Smooth muscle cell (in vitro differentiated cells): ENCODE data around the gene PARP3. TPM values are rescaled to one million over a fixed set of nuclear protein-coding genes. Genes with fewer than 3 reads are reported as not detected.

Source experiments
- DNase-seq: peaks from one replicate; lab custom pipeline; 2025; ENCODE audit not compliant: unreplicated experiment; lab: John Stamatoyannopoulos, UW
- H2AFZ ChIP-seq: fragments of 200-600 bp; sonication (generic); 2 replicates; pipeline ENCODE4 v1.6.0; 2016; ENCODE audit warnings: antibody characterized with exemption, low read depth, mild to moderate bottlenecking
- H3F3A ChIP-seq: fragments of 200-600 bp; sonication (generic); 2 replicates; pipeline ENCODE4 v1.6.0; 2017; ENCODE audit warnings: antibody characterized with exemption, low read depth
- H3K27ac ChIP-seq: fragments of 200-600 bp; sonication (generic); 2 replicates; pipeline ENCODE4 v1.5.1; 2016; ENCODE audit warnings: low read depth, mild to moderate bottlenecking
- H3K27me3 ChIP-seq: fragments of 200-600 bp; sonication (generic); 2 replicates; pipeline ENCODE4 v1.6.1; 2016; ENCODE audit warnings: low read depth, mild to moderate bottlenecking
- H3K36me3 ChIP-seq: fragments of 200-600 bp; sonication (generic); 2 replicates; pipeline ENCODE4 v1.5.1; 2016; ENCODE audit warnings: low read depth
- H3K4me1 ChIP-seq: fragments of 200-600 bp; sonication (generic); 2 replicates; pipeline ENCODE4 v1.5.1; 2016; ENCODE audit warnings: low read depth
- H3K4me2 ChIP-seq: fragments of 200-600 bp; sonication (generic); 2 replicates; pipeline ENCODE4 v1.6.0; 2016; ENCODE audit warnings: mild to moderate bottlenecking
- H3K4me3 ChIP-seq: fragments of 200-600 bp; sonication (generic); 2 replicates; pipeline ENCODE4 v1.5.1; 2016; ENCODE audit warnings: mild to moderate bottlenecking
- H3K79me2 ChIP-seq: fragments of 200-600 bp; sonication (generic); 2 replicates; pipeline ENCODE4 v1.6.0; 2016; ENCODE audit warnings: low read depth, mild to moderate bottlenecking
- H3K9ac ChIP-seq: fragments of 200-600 bp; sonication (generic); 2 replicates; pipeline ENCODE4 v1.6.0; 2016; ENCODE audit warnings: low read depth
- H3K9me3 ChIP-seq: fragments of 200-600 bp; sonication (generic); replicated peaks from 2 replicates; pipeline ENCODE4 v1.5.1; 2016; ENCODE audit warnings: low read depth
- H4K20me1 ChIP-seq: fragments of 200-600 bp; sonication (generic); 2 replicates; pipeline ENCODE4 v1.6.0; 2016; ENCODE audit warnings: low read depth
- WGBS: methylation state at CpG from one replicate; pipeline ENCODE4 v1.1.7; 2016; ENCODE audit warnings: low lambda C conversion rate; 5-methylcytosine and 5-hydroxymethylcytosine counted together
- polyA plus RNA-seq: library from polyadenylated mRNA; unstranded; fragments of >200 nt; fragmentation: Nextera tagmentation; extraction: Ambion mirVana; gene quantifications from 2 replicates; pipeline ENCODE4 v1.2.1, GENCODE V29; 2016
- total RNA-seq: library from RNA; depleted of rRNA; stranded (reverse); fragments of >200 nt; gene quantifications from 2 replicates; pipeline ENCODE4 v1.2.3, GENCODE V29; 2014
- TF ChIP-seq, protein P1 (sequence below): fragments of 200-600 bp; sonication (generic); IDR thresholded peaks from 2 replicates; pipeline ENCODE4 v1.5.1; 2017; ENCODE audit warnings: borderline replicate concordance, mild to moderate bottlenecking, antibody characterized with exemption; ENCODE audit not compliant: insufficient read depth, poor library complexity, severe bottlenecking

The PARP3 gene
- total and polyA plus RNA-seq, 2 experiments from 2014 or later, result 7.2 to 10.5 TPM

DNA sequence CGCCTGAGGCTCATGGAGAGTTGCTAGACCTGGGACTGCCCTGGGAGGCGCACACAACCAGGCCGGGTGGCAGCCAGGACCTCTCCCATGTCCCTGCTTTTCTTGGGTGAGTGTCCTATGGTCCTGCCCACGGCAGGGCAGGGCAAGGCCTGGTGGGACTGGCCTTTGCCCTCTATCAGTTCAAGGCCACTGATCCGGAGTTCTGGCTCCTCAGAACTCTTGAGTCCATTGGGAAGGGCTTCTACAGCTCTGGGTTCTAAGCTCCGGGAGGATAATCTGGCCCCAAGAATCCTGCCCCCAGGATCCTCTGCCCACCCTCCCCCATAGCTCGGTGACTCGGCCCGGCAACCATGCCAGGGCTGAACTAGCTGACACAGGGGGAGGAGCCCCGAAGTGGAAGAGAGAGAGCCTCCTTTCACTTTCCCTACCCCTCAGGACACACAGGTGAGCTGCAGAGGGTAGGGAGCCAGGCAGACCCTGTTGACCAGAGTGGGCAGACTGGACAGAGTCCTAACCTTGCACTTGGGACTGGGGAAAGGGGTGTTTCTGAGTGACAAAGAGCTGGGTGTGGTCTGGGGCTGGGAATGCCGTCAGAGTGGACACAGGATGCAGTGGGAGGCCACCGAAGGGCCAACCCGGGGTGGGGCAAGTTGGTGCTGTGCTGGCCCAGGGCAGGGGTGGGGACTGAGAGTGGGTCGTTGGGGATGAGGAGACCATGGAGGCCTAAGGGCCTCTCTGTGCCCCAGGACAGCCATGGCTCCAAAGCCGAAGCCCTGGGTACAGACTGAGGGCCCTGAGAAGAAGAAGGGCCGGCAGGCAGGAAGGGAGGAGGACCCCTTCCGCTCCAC, 664 bp downstream of the PARP3 start:
- Histone ChIP-seq H3K27me3 (no peaks in the 10 kb centered on the region), H3K36me3 (no peaks in the 10 kb centered on the region), H3K4me1 (no peaks in the 10 kb centered on the region), H3K4me3 (peak overlapping the region; percentile 43), H3K9ac (peak overlapping the region; percentile 57), H3K79me2 (peaks cover 24% of the 10 kb centered on the region), H3K27ac (peak overlapping the region; percentile 56), H3K4me2 (peak overlapping the region; percentile 82), H4K20me1 (no peaks in the 10 kb centered on the region), H3F3A (no peaks in the 10 kb centered on the region), H3K9me3 (no peaks in the 10 kb centered on the region), H2AFZ (peak overlapping the region; percentile 71)
- 70% methylated on average over 17 of the region's 17 CpGs for WGBS
- TF ChIP-seq, protein P1, sequence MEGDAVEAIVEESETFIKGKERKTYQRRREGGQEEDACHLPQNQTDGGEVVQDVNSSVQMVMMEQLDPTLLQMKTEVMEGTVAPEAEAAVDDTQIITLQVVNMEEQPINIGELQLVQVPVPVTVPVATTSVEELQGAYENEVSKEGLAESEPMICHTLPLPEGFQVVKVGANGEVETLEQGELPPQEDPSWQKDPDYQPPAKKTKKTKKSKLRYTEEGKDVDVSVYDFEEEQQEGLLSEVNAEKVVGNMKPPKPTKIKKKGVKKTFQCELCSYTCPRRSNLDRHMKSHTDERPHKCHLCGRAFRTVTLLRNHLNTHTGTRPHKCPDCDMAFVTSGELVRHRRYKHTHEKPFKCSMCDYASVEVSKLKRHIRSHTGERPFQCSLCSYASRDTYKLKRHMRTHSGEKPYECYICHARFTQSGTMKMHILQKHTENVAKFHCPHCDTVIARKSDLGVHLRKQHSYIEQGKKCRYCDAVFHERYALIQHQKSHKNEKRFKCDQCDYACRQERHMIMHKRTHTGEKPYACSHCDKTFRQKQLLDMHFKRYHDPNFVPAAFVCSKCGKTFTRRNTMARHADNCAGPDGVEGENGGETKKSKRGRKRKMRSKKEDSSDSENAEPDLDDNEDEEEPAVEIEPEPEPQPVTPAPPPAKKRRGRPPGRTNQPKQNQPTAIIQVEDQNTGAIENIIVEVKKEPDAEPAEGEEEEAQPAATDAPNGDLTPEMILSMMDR, result no peak
- DNase-seq, result no peak

DNA sequence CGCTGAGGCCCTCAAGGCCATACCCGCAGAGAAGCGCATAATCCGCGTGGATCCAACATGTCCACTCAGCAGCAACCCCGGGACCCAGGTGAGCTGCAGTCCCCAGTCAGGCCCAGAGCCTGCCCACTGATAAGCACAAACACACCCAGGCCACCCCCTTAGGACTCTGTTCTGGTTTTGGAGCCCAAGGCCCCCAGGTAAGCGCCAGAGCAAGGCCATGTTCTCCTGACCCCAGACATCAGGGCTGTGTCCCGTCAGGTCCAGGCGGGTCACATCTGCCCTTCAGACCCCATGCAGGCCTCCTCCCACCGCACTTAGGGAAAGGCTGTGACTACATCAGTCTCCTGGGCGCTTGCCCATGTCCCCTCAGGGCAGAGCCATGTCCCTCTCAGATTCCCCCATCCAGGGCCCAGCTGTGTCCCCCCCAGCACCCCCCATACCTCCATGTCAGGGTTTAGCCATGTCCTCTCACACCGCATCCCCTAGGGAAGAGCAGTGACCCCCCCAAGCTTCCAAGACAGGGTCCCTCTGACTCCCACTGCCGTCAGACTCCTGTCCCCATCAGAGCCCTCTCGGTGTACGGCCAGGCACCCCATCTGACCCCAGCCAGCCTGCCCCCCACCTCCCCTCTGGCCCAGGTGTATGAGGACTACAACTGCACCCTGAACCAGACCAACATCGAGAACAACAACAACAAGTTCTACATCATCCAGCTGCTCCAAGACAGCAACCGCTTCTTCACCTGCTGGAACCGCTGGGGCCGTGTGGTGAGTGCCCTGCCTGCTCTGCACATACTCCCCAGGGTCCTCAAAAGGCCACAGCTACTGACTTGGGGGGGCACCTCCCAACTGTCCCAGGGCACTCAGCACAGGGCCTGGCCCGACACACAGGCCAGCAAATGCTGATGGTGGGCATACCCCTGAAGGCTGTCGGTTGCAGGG, 1.6 kb downstream of the PARP3 start:
- Histone ChIP-seq H2AFZ (no peak overlapping the region), H3K4me2 (no peak overlapping the region), H3K27me3 (no peaks in the 10 kb centered on the region), H3K79me2 (peaks cover 24% of the 10 kb centered on the region), H3K9ac (no peak overlapping the region), H3K9me3 (no peaks in the 10 kb centered on the region), H3K36me3 (no peaks in the 10 kb centered on the region), H3K27ac (no peak overlapping the region), H4K20me1 (no peaks in the 10 kb centered on the region), H3F3A (no peaks in the 10 kb centered on the region), H3K4me3 (no peak overlapping the region), H3K4me1 (no peaks in the 10 kb centered on the region)
- no peak for DNase-seq
- TF ChIP-seq, protein P1, result no peak
- 97% methylated on average over 19 of the region's 21 CpGs for WGBS

DNA sequence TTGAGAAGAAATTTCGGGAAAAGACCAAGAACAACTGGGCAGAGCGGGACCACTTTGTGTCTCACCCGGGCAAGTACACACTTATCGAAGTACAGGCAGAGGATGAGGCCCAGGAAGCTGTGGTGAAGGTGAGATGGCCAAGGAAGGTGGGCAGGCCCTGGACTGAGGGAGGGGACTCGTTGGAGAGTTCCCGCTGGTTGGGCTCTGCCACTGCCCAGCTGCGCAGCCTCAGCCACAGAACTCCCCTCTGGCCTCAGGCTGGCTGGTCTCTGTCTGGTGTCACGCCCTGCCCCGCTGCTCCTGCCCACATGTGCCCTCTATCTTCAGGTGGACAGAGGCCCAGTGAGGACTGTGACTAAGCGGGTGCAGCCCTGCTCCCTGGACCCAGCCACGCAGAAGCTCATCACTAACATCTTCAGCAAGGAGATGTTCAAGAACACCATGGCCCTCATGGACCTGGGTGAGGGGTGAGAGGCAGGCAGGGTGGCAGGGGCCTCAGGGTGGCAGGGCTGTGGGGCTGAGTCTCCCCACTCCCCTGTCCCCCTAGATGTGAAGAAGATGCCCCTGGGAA, 2.4 kb downstream of the PARP3 start:
- Histone ChIP-seq H3K4me1 (no peaks in the 10 kb centered on the region), H3K9ac (no peak overlapping the region), H3K27ac (no peak overlapping the region), H3F3A (no peaks in the 10 kb centered on the region), H3K27me3 (no peaks in the 10 kb centered on the region), H3K36me3 (no peaks in the 10 kb centered on the region), H3K9me3 (no peaks in the 10 kb centered on the region), H3K4me3 (no peak overlapping the region), H3K79me2 (peaks cover 19% of the 10 kb centered on the region), H2AFZ (no peak overlapping the region), H3K4me2 (no peak overlapping the region), H4K20me1 (no peaks in the 10 kb centered on the region)
- 94% methylated on average over 11 of the region's 11 CpGs for WGBS
- DNase-seq, result no peak
- TF ChIP-seq, protein P1, result no peak
